Lower leg skin (tissue), 4 donors: ENCODE data around the gene PPM1E. TPM values are rescaled to one million over a fixed set of nuclear protein-coding genes. Genes with fewer than 3 reads are reported as not detected.
"Not testable (repeated sequence)": the region's sequence is repeated elsewhere in the genome, so short reads cannot be mapped to it uniquely, and the experiment has no call there.

Source experiments
- DNase-seq, 2 donors: peaks; one replicate each; pipeline ENCODE4 v3.0.0-alpha.2; 2019; ENCODE audit warnings: low spot score in 2 of 2
- H3K4me3 ChIP-seq: fragments of 200-600 bp; sonication (generic); 2 replicates; pipeline ENCODE4 v1.5.1; 2017; ENCODE audit warnings: mild to moderate bottlenecking, low read depth; ENCODE audit not compliant: poor library complexity, severe bottlenecking
- CTCF ChIP-seq, 3 donors: fragments of 450-650 bp; IDR thresholded peaks; one replicate each; pipeline ENCODE4 v1.5.1; 2016; ENCODE audit warnings: antibody characterized with exemption in 3 of 3, mild to moderate bottlenecking in 3 of 3, moderate library complexity in 2 of 3
- POLR2A ChIP-seq, 2 donors: fragments of 450-650 bp; IDR thresholded peaks; one replicate each; pipeline ENCODE4 v1.6.1; 2016 to 2017; ENCODE audit warnings: antibody characterized with exemption in 2 of 2, mild to moderate bottlenecking in 1 of 2, moderate library complexity in 1 of 2
- WGBS, 2 donors: methylation state at CpG; one replicate each; pipeline ENCODE4 v1.1.5; 2018; 5-methylcytosine and 5-hydroxymethylcytosine counted together
- intact Hi-C: fragments of 100-400 bp; cut with DNase I; formaldehyde crosslinking; loops from one replicate; pipeline ENCODE4 v1.15.0; 2023; ENCODE audit warnings: low total_unique reads
- total RNA-seq, 4 donors: library from RNA; depleted of rRNA; stranded (reverse); fragments of >200 nt; gene quantifications; one replicate each; pipeline ENCODE4 v1.1.0, GENCODE V29; 2016

Gene PPM1E
- total RNA-seq, 4 donors from 2014 or later: 0.06 to 0.21 (median 0.15) TPM; not detected in 1

DNA sequence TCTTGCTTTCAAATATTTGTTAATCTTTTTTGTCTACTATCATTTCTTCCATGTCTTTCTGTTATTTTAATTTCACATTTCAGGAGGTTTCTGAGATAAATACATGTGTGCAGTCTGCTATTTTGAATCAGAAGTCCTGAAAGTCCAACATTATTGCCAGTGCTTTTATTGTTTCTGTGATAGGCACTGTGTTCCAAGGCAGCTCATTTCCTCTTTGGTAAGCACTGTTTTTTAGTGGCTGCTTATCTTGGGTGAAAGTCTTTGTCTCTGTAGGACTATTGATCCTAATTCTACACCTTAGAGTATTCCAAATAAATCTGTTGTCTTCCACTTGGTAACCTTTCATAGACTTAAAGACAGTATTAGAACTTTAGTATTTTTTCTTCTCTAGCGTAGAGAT, 76.1 kb downstream of the PPM1E start:
- TF ChIP-seq POLR2A (IDR thresholded peaks at IDR 0.05): no peak
- TF ChIP-seq CTCF (IDR thresholded peaks at IDR 0.05): no peak
- WGBS, 2 donors: 96 to 98% methylated on average over 1 of the region's 1 CpG
- no peak overlapping the region for H3K4me3 ChIP-seq
- intact Hi-C loops: no loop called here
- no peak for DNase-seq

- no peak overlapping the region for H3K4me3 ChIP-seq
- WGBS, 2 donors: 84 to 92% methylated on average over 3 of the region's 3 CpGs
- intact Hi-C loops: no loop called here
- no peak for TF ChIP-seq POLR2A (IDR thresholded peaks at IDR 0.05)
- no peak for TF ChIP-seq CTCF (IDR thresholded peaks at IDR 0.05)
- DNase-seq: no peak
Observed at GRCh38 chr17:58832514-58832913, 76.9 kb downstream of the PPM1E start.

- intact Hi-C loops: no loop called here
- TF ChIP-seq CTCF (IDR thresholded peaks at IDR 0.05) (no peak), POLR2A (IDR thresholded peaks at IDR 0.05) (no peak)
Observed at GRCh38 chr17:58837699-58838098, 82.0 kb downstream of the PPM1E start.

DNA sequence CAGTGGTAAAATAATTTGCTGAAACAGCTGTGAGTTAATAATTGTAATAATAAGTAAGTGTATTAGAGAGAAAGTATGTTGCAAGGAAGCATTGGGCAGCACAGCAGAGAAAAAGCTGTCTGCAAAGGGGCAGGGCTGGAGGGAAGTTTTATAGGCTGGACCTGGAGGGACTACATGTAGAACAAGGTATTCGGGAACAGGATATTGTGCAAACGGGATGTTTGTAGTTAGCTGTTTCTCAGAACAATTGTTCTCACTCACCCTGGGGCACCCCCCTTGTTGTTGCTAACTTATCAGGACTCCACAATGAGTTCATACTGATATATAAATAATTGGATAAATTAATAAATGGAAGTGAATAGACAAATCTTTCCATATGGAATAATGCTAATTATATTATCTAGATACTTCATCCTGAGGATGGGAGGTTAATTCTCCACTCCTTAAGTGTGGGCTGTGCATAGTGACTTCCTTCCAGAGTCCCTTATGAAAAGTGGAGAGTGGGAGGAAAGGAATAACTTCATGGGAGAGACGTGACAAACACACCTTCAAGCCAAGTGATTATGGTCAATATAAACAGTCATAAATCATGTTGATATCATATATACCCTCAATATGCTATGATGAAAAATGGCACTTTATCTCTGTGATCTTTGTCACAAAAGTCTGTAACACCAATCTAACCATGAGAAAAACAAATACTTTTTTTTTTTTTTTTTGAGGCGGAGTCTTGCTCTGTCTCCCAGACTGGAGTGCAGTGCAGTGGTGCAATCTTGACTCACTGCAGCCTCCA, 85.4 kb downstream of the PPM1E start:
- DNase-seq: no peak
- H3K4me3 ChIP-seq: no peak overlapping the region
- 57% methylated on average over 4 of the region's 4 CpGs for WGBS, 2 donors
- TF ChIP-seq CTCF (IDR thresholded peaks at IDR 0.05) (no peak), POLR2A (IDR thresholded peaks at IDR 0.05) (no peak)
- intact Hi-C loops: no loop called here

More at GRCh38 chr17:58837699-58838098, 82.0 kb downstream of the PPM1E start:
- no peak overlapping the region for H3K4me3 ChIP-seq
- WGBS, 2 donors: 82 to 92% methylated on average over 5 of the region's 5 CpGs
- DNase-seq: no peak

DNA sequence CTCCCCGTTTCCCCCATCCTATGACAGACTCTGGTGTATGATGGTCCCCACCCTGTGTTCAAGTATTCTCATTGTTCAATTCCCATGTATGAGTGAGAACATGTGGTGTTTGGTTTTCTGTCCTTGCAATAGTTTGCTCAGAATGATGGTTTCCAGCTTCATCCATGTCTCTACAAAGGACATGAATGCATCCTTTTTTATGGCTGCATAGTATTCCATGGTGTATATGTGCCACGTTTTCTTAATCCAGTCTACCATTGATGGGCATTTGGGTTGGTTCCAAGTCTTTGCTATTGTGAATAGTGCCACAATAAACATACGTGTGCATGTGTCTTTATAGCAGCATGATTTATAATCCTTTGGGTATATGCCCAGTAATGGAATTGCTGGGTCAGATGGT, 90.8 kb downstream of the PPM1E start:
- DNase-seq, intact Hi-C loops, H3K4me3 ChIP-seq: not testable (repeated sequence)
- WGBS, 2 donors: 66 to 75% methylated on average over 3 of the region's 3 CpGs

- intact Hi-C loops, DNase-seq, H3K4me3 ChIP-seq: not testable (repeated sequence)
- 97 to 100% methylated on average over 2 of the region's 2 CpGs for WGBS, 2 donors
Observed at GRCh38 chr17:58850106-58850505, 94.5 kb downstream of the PPM1E start.

- 88 to 90% methylated on average over 6 of the region's 6 CpGs for WGBS, 2 donors
- intact Hi-C loops: no loop called here
- no peak for TF ChIP-seq CTCF (IDR thresholded peaks at IDR 0.05)
- no peak for TF ChIP-seq POLR2A (IDR thresholded peaks at IDR 0.05)
- DNase-seq: no peak
- no peak overlapping the region for H3K4me3 ChIP-seq
Observed at GRCh38 chr17:58865301-58865700, 109.6 kb downstream of the PPM1E start.
